GM12878 (cell line): ENCODE results near the gene HIVEP3.

Source experiments
- GABPA ChIP-seq: IDR thresholded peaks from 2 replicates; pipeline ENCODE4 v1.6.1; 2014; ENCODE audit warnings: antibody characterized with exemption, low read depth, mild to moderate bottlenecking, inconsistent platforms
- JUNB ChIP-seq: IDR thresholded peaks from 2 replicates; pipeline ENCODE4 v1.6.1; 2016; ENCODE audit warnings: antibody characterized with exemption, mild to moderate bottlenecking
- JUND ChIP-seq: IDR thresholded peaks from 2 replicates; pipeline ENCODE4 v1.6.1; 2012; ENCODE audit warnings: low read depth, mild to moderate bottlenecking, low read length, improper control_type of control experiment, moderate library complexity
- MXI1 ChIP-seq: fragments of 150-350 bp; IDR thresholded peaks from 2 replicates; pipeline ENCODE4 v1.6.1; 2011; ENCODE audit warnings: low read depth, mild to moderate bottlenecking, inconsistent platforms, low read length, improper control_type of control experiment
- PAX5 ChIP-seq: IDR thresholded peaks from 2 replicates; pipeline ENCODE4 v1.6.1; 2011; ENCODE audit warnings: low read depth, low read length, borderline replicate concordance
- SIN3A ChIP-seq: IDR thresholded peaks from 2 replicates; pipeline ENCODE4 v1.6.1; 2012; ENCODE audit warnings: low read depth, low read length, improper control_type of control experiment
- TCF3 ChIP-seq: IDR thresholded peaks from 2 replicates; pipeline ENCODE4 v1.6.1; 2012; ENCODE audit warnings: low read depth, mild to moderate bottlenecking, low read length, borderline replicate concordance; ENCODE audit not compliant: insufficient read depth
- YY1 ChIP-seq: IDR thresholded peaks from 2 replicates; pipeline ENCODE4 v1.6.1; 2011; ENCODE audit warnings: low read depth, mild to moderate bottlenecking, low read length
- ZBED1 ChIP-seq: IDR thresholded peaks from 2 replicates; pipeline ENCODE4 v1.6.1; 2016; ENCODE audit warnings: borderline replicate concordance
- TF ChIP-seq, protein P1 (sequence below), 3 experiments: IDR thresholded peaks in 2 of 3; conservative IDR thresholded peaks in 1 of 3; 2 replicates each; pipeline ENCODE4 v1.5.1; 2011; ENCODE audit warnings: low read depth in 3 of 3, low read length in 3 of 3, mild to moderate bottlenecking in 3 of 3, control low read depth in 2 of 3, moderate library complexity in 2 of 3, inconsistent platforms in 1 of 3, mixed read lengths in 1 of 3; ENCODE audit not compliant: control insufficient read depth in 2 of 3, insufficient read depth in 1 of 3; ENCODE audit errors: extremely low read depth in 1 of 3
- TF ChIP-seq, protein P2 (sequence below): IDR thresholded peaks from 2 replicates; pipeline ENCODE4 v1.6.1; 2012; ENCODE audit warnings: low read depth, low read length, improper control_type of control experiment
- TF ChIP-seq, protein P3 (sequence below): fragments of 450-650 bp; IDR thresholded peaks from 2 replicates; pipeline ENCODE4 v1.6.1; 2018; ENCODE audit warnings: mild to moderate bottlenecking, low read depth, moderate library complexity; ENCODE audit not compliant: partially characterized antibody

DNA sequence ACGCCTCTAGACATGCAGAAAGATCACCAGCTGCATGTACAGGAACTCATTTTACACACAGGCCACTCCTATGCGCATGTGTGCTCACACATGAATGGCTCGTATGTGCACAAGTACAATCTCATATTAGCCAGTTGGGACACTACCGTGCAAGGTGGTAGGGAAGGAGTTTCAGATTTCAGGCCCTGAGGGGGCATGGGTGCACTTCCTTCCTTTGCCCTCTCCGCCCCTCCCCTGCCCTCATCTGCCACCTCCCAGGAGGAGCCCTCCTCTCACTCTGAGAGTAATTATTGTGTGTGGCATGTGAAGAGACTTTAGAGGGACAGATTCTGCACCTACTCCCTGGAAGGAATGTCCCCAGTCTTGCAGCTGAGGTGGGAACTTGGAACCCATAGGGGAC is 449.0 kb downstream of the HIVEP3 start:
- TF ChIP-seq, protein P1, sequence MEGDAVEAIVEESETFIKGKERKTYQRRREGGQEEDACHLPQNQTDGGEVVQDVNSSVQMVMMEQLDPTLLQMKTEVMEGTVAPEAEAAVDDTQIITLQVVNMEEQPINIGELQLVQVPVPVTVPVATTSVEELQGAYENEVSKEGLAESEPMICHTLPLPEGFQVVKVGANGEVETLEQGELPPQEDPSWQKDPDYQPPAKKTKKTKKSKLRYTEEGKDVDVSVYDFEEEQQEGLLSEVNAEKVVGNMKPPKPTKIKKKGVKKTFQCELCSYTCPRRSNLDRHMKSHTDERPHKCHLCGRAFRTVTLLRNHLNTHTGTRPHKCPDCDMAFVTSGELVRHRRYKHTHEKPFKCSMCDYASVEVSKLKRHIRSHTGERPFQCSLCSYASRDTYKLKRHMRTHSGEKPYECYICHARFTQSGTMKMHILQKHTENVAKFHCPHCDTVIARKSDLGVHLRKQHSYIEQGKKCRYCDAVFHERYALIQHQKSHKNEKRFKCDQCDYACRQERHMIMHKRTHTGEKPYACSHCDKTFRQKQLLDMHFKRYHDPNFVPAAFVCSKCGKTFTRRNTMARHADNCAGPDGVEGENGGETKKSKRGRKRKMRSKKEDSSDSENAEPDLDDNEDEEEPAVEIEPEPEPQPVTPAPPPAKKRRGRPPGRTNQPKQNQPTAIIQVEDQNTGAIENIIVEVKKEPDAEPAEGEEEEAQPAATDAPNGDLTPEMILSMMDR (IDR thresholded peaks at IDR 0.05 in 2 of 3, conservative IDR thresholded peaks at IDR 0.05 in 1 of 3; ENCODE audit: control insufficient read depth in 2 of 3, extremely low read depth in 1 of 3, insufficient read depth in 1 of 3, low read depth in 3 of 3, low read length in 3 of 3) = no peak
- TF ChIP-seq JUNB = no peak
- TF ChIP-seq ZBED1 = no peak
- TF ChIP-seq PAX5 = no peak
- no peak for TF ChIP-seq TCF3
- no peak for TF ChIP-seq MXI1
- no peak for TF ChIP-seq SIN3A
- TF ChIP-seq GABPA = no peak
- TF ChIP-seq, protein P2, sequence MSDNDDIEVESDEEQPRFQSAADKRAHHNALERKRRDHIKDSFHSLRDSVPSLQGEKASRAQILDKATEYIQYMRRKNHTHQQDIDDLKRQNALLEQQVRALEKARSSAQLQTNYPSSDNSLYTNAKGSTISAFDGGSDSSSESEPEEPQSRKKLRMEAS = no peak
- TF ChIP-seq, protein P3, sequence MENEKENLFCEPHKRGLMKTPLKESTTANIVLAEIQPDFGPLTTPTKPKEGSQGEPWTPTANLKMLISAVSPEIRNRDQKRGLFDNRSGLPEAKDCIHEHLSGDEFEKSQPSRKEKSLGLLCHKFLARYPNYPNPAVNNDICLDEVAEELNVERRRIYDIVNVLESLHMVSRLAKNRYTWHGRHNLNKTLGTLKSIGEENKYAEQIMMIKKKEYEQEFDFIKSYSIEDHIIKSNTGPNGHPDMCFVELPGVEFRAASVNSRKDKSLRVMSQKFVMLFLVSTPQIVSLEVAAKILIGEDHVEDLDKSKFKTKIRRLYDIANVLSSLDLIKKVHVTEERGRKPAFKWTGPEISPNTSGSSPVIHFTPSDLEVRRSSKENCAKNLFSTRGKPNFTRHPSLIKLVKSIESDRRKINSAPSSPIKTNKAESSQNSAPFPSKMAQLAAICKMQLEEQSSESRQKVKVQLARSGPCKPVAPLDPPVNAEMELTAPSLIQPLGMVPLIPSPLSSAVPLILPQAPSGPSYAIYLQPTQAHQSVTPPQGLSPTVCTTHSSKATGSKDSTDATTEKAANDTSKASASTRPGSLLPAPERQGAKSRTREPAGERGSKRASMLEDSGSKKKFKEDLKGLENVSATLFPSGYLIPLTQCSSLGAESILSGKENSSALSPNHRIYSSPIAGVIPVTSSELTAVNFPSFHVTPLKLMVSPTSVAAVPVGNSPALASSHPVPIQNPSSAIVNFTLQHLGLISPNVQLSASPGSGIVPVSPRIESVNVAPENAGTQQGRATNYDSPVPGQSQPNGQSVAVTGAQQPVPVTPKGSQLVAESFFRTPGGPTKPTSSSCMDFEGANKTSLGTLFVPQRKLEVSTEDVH = no peak
- TF ChIP-seq YY1 = no peak
- no peak for TF ChIP-seq JUND
